VCaP (cell line): ENCODE measurements around the gene SIPA1L3.
A peak's percentile ranks its signal among the peaks of the same experiment; 100 is the strongest.
"Not testable (repeated sequence)": the region's sequence is repeated elsewhere in the genome, so short reads cannot be mapped to it uniquely, and the experiment has no call there.

Source experiments
- H3K27ac ChIP-seq: fragments of 450-650 bp; 2 replicates; pipeline ENCODE4 v1.5.1; 2017
- CTCF ChIP-seq: fragments of 450-650 bp; conservative IDR thresholded peaks from 2 replicates; pipeline ENCODE4 v1.5.1; 2017; ENCODE audit warnings: mild to moderate bottlenecking, moderate library complexity

The SIPA1L3 gene

GRCh38 chr19:38023671-38024541, 116.9 kb downstream of the SIPA1L3 start:
- H3K27ac ChIP-seq, result peak overlapping the region; percentile 66
- no peak for TF ChIP-seq CTCF

GRCh38 chr19:38024992-38025908, 118.2 kb downstream of the SIPA1L3 start:
- no peak for TF ChIP-seq CTCF
- H3K27ac ChIP-seq, result peak overlapping the region; percentile 66

- TF ChIP-seq CTCF, result no peak
- peak overlapping the region; percentile 66 for H3K27ac ChIP-seq
Observed at GRCh38 chr19:38025909-38026307, 118.9 kb downstream of the SIPA1L3 start.

GRCh38 chr19:38028913-38029510, 122.0 kb downstream of the SIPA1L3 start:
- no peak for TF ChIP-seq CTCF
- H3K27ac ChIP-seq, result no peak overlapping the region

GRCh38 chr19:38030001-38030400, 123.0 kb downstream of the SIPA1L3 start:
- not testable (repeated sequence) for H3K27ac ChIP-seq

- TF ChIP-seq CTCF, result no peak
- H3K27ac ChIP-seq, result no peak overlapping the region
Observed at GRCh38 chr19:38030686-38031422, 123.8 kb downstream of the SIPA1L3 start.

GRCh38 chr19:38031423-38031770, 124.4 kb downstream of the SIPA1L3 start:
- no peak for TF ChIP-seq CTCF
- H3K27ac ChIP-seq, result no peak overlapping the region
